ENCODE data around the gene C17orf58. TPM values are rescaled to one million over a fixed set of nuclear protein-coding genes. Genes with fewer than 3 reads are reported as not detected.

C17orf58 gene
- total and polyA plus RNA-seq, 2 experiments from 2014 or later, result 30.9 to 35.8 TPM

DNA sequence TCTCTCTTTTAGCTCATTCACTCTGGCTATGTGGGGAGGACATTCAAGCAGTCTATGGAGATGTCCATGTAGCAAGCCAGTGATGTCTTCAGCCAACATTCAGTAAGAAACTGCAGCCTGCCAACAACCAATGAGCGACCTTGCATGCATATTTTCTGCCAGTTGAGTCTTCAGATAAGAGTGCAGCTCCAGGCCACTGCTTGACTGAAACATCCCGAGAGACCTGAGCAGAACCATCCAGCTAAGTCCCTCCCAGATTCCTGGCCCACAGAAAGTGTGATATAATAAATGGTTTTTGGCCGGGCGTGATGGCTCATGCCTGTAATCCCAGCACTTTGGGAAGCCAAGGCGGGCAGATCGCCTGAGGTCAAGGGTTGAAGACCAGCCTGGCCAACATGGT lies 10.5 kb upstream of the C17orf58 start:
- H3K27ac Mint-ChIP-seq, result no peak overlapping the region
- Histone ChIP-seq H3K4me2 (no peak overlapping the region), H3K9me2 (ENCODE audit: insufficient read depth) (no peaks in the 10 kb centered on the region), H3F3A (replicated peaks; ENCODE audit: low read depth) (no peaks in the 10 kb centered on the region), H3K4me3 (no peak overlapping the region), H3K27me3 (ENCODE audit: insufficient read depth) (no peaks in the 10 kb centered on the region), H4K20me1 (replicated peaks; ENCODE audit: insufficient read depth) (no peaks in the 10 kb centered on the region), H2AFZ (no peak overlapping the region), H3K27ac (ENCODE audit: low read depth) (no peak overlapping the region), H3K79me2 (replicated peaks; ENCODE audit: insufficient read depth) (no peaks in the 10 kb centered on the region), H3K4me1 (ENCODE audit: insufficient read depth) (no peaks in the 10 kb centered on the region), H3K36me3 (ENCODE audit: insufficient read depth) (no peaks in the 10 kb centered on the region)
- H3K9me3 Mint-ChIP-seq, result no peaks in the 10 kb centered on the region; the same call in 2 of the 3 replicates
- ATAC-seq, result no peak
- TF ChIP-seq EZH2 (IDR thresholded peaks at IDR 0.05; ENCODE audit: low read depth, unreplicated experiment) (no peak), CREB1 (CRISPR knock-in tag; IDR thresholded peaks at IDR 0.05; ENCODE audit: low read depth) (no peak), POLR2AphosphoS5 (IDR thresholded peaks at IDR 0.05; ENCODE audit: low read depth) (no peak), EZH2phosphoT487 (IDR thresholded peaks at IDR 0.05; ENCODE audit: unreplicated experiment) (no peak), STAT1 (IDR thresholded peaks at IDR 0.05; ENCODE audit: unreplicated experiment) (no peak), NANOG (IDR thresholded peaks at IDR 0.05; ENCODE audit: borderline replicate concordance) (no peak), JUNB (IDR thresholded peaks at IDR 0.05; ENCODE audit: unreplicated experiment) (no peak), ZNF114 (CRISPR knock-in tag; IDR thresholded peaks at IDR 0.05) (no peak), ZNF331 (CRISPR knock-in tag; IDR thresholded peaks at IDR 0.05; ENCODE audit: low read depth) (no peak)
- TF ChIP-seq, protein P1, sequence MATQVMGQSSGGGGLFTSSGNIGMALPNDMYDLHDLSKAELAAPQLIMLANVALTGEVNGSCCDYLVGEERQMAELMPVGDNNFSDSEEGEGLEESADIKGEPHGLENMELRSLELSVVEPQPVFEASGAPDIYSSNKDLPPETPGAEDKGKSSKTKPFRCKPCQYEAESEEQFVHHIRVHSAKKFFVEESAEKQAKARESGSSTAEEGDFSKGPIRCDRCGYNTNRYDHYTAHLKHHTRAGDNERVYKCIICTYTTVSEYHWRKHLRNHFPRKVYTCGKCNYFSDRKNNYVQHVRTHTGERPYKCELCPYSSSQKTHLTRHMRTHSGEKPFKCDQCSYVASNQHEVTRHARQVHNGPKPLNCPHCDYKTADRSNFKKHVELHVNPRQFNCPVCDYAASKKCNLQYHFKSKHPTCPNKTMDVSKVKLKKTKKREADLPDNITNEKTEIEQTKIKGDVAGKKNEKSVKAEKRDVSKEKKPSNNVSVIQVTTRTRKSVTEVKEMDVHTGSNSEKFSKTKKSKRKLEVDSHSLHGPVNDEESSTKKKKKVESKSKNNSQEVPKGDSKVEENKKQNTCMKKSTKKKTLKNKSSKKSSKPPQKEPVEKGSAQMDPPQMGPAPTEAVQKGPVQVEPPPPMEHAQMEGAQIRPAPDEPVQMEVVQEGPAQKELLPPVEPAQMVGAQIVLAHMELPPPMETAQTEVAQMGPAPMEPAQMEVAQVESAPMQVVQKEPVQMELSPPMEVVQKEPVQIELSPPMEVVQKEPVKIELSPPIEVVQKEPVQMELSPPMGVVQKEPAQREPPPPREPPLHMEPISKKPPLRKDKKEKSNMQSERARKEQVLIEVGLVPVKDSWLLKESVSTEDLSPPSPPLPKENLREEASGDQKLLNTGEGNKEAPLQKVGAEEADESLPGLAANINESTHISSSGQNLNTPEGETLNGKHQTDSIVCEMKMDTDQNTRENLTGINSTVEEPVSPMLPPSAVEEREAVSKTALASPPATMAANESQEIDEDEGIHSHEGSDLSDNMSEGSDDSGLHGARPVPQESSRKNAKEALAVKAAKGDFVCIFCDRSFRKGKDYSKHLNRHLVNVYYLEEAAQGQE (IDR thresholded peaks at IDR 0.05; ENCODE audit: unreplicated experiment), result no peak
- TF ChIP-seq, protein P2, sequence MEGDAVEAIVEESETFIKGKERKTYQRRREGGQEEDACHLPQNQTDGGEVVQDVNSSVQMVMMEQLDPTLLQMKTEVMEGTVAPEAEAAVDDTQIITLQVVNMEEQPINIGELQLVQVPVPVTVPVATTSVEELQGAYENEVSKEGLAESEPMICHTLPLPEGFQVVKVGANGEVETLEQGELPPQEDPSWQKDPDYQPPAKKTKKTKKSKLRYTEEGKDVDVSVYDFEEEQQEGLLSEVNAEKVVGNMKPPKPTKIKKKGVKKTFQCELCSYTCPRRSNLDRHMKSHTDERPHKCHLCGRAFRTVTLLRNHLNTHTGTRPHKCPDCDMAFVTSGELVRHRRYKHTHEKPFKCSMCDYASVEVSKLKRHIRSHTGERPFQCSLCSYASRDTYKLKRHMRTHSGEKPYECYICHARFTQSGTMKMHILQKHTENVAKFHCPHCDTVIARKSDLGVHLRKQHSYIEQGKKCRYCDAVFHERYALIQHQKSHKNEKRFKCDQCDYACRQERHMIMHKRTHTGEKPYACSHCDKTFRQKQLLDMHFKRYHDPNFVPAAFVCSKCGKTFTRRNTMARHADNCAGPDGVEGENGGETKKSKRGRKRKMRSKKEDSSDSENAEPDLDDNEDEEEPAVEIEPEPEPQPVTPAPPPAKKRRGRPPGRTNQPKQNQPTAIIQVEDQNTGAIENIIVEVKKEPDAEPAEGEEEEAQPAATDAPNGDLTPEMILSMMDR (conservative IDR thresholded peaks at IDR 0.05; ENCODE audit: low read depth in 2 of 2), result no peak
- TF ChIP-seq, protein P3, sequence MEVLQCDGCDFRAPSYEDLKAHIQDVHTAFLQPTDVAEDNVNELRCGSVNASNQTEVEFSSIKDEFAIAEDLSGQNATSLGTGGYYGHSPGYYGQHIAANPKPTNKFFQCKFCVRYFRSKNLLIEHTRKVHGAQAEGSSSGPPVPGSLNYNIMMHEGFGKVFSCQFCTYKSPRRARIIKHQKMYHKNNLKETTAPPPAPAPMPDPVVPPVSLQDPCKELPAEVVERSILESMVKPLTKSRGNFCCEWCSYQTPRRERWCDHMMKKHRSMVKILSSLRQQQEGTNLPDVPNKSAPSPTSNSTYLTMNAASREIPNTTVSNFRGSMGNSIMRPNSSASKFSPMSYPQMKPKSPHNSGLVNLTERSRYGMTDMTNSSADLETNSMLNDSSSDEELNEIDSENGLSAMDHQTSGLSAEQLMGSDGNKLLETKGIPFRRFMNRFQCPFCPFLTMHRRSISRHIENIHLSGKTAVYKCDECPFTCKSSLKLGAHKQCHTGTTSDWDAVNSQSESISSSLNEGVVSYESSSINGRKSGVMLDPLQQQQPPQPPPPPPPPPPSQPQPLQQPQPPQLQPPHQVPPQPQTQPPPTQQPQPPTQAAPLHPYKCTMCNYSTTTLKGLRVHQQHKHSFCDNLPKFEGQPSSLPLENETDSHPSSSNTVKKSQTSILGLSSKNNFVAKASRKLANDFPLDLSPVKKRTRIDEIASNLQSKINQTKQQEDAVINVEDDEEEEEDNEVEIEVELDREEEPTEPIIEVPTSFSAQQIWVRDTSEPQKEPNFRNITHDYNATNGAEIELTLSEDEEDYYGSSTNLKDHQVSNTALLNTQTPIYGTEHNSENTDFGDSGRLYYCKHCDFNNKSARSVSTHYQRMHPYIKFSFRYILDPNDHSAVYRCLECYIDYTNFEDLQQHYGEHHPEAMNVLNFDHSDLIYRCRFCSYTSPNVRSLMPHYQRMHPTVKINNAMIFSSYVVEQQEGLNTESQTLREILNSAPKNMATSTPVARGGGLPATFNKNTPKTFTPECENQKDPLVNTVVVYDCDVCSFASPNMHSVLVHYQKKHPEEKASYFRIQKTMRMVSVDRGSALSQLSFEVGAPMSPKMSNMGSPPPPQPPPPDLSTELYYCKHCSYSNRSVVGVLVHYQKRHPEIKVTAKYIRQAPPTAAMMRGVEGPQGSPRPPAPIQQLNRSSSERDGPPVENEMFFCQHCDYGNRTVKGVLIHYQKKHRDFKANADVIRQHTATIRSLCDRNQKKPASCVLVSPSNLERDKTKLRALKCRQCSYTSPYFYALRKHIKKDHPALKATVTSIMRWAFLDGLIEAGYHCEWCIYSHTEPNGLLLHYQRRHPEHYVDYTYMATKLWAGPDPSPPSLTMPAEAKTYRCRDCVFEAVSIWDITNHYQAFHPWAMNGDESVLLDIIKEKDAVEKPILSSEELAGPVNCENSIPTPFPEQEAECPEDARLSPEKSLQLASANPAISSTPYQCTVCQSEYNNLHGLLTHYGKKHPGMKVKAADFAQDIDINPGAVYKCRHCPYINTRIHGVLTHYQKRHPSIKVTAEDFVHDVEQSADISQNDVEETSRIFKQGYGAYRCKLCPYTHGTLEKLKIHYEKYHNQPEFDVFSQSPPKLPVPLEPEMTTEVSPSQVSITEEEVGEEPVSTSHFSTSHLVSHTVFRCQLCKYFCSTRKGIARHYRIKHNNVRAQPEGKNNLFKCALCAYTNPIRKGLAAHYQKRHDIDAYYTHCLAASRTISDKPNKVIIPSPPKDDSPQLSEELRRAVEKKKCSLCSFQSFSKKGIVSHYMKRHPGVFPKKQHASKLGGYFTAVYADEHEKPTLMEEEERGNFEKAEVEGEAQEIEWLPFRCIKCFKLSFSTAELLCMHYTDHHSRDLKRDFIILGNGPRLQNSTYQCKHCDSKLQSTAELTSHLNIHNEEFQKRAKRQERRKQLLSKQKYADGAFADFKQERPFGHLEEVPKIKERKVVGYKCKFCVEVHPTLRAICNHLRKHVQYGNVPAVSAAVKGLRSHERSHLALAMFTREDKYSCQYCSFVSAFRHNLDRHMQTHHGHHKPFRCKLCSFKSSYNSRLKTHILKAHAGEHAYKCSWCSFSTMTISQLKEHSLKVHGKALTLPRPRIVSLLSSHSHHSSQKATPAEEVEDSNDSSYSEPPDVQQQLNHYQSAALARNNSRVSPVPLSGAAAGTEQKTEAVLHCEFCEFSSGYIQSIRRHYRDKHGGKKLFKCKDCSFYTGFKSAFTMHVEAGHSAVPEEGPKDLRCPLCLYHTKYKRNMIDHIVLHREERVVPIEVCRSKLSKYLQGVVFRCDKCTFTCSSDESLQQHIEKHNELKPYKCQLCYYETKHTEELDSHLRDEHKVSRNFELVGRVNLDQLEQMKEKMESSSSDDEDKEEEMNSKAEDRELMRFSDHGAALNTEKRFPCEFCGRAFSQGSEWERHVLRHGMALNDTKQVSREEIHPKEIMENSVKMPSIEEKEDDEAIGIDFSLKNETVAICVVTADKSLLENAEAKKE (CRISPR knock-in tag; IDR thresholded peaks at IDR 0.05), result no peak
- TF ChIP-seq, protein P4, sequence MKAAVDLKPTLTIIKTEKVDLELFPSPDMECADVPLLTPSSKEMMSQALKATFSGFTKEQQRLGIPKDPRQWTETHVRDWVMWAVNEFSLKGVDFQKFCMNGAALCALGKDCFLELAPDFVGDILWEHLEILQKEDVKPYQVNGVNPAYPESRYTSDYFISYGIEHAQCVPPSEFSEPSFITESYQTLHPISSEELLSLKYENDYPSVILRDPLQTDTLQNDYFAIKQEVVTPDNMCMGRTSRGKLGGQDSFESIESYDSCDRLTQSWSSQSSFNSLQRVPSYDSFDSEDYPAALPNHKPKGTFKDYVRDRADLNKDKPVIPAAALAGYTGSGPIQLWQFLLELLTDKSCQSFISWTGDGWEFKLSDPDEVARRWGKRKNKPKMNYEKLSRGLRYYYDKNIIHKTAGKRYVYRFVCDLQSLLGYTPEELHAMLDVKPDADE (IDR thresholded peaks at IDR 0.05), result no peak
- H3K27me3 Mint-ChIP-seq (ENCODE audit: insufficient read depth, low read depth, poor library complexity), result peaks cover 9% of the 10 kb centered on the region
- H3K4me3 Mint-ChIP-seq, result no peak overlapping the region
- H3K36me3 Mint-ChIP-seq (ENCODE audit: low read depth), result no peaks in the 10 kb centered on the region; the same call in 2 of the 3 replicates
- 0 out of 3 replicates have a peak, but pooled peaks cover 3% of the 10 kb centered on the region for H3K4me1 Mint-ChIP-seq
- DNase-seq (ENCODE audit: low spot score), result no peak
